ENCODE measurements around the gene HTR6.

HTR6 gene

GRCh38 chr1:19687414-19687813 lies 22.7 kb downstream of the HTR6 start:
- H3K4me1 ChIP-seq (ENCODE audit: insufficient read depth, low read length) = no peaks in the 10 kb centered on the region
- no peak overlapping the region for H3K9ac ChIP-seq (ENCODE audit: low read depth, low read length)
- H4K20me1 ChIP-seq (ENCODE audit: insufficient read depth, low read length) = 0 out of 2 replicates have a peak, but pooled peaks cover 3% of the 10 kb centered on the region
- H3K27ac ChIP-seq (ENCODE audit: low read length) = no peak overlapping the region
- H3K27me3 ChIP-seq (ENCODE audit: insufficient read depth, low read length, poor library complexity) = no peaks in the 10 kb centered on the region
- peaks cover 14% of the 10 kb centered on the region for H3K9me3 ChIP-seq (ENCODE audit: insufficient read depth, low read length, severe bottlenecking)
- H3K36me3 ChIP-seq (ENCODE audit: insufficient read depth, low read length) = no peaks in the 10 kb centered on the region
- no peak overlapping the region for H3K4me3 ChIP-seq (ENCODE audit: low read depth in 1 of 2, low read length in 2 of 2)
- ATAC-seq (ENCODE audit: insufficient read depth, low read depth) (no peak), DNase-seq (no peak)
- no peaks in the 10 kb centered on the region for H3K79me2 ChIP-seq (ENCODE audit: insufficient read depth, low read length)
- TF ChIP-seq, protein P1, sequence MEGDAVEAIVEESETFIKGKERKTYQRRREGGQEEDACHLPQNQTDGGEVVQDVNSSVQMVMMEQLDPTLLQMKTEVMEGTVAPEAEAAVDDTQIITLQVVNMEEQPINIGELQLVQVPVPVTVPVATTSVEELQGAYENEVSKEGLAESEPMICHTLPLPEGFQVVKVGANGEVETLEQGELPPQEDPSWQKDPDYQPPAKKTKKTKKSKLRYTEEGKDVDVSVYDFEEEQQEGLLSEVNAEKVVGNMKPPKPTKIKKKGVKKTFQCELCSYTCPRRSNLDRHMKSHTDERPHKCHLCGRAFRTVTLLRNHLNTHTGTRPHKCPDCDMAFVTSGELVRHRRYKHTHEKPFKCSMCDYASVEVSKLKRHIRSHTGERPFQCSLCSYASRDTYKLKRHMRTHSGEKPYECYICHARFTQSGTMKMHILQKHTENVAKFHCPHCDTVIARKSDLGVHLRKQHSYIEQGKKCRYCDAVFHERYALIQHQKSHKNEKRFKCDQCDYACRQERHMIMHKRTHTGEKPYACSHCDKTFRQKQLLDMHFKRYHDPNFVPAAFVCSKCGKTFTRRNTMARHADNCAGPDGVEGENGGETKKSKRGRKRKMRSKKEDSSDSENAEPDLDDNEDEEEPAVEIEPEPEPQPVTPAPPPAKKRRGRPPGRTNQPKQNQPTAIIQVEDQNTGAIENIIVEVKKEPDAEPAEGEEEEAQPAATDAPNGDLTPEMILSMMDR (IDR thresholded peaks at IDR 0.05; ENCODE audit: borderline replicate concordance, extremely low read depth, low read length, poor library complexity, severe bottlenecking) = no peak
- TF ChIP-seq EZH2 (IDR thresholded peaks at IDR 0.05; ENCODE audit: borderline replicate concordance, low read depth, low read length, severe bottlenecking) = no peak
- H2AFZ ChIP-seq (ENCODE audit: low read depth, low read length) = no peak overlapping the region
- H3K4me2 ChIP-seq (ENCODE audit: insufficient read depth, low read length) = no peak overlapping the region

GRCh38 chr1:19688041-19688842 lies 23.6 kb downstream of the HTR6 start:
- H3K9me3 ChIP-seq (ENCODE audit: insufficient read depth, low read length, severe bottlenecking) = peaks cover 14% of the 10 kb centered on the region
- TF ChIP-seq, protein P1 (IDR thresholded peaks at IDR 0.05; ENCODE audit: borderline replicate concordance, extremely low read depth, low read length, poor library complexity, severe bottlenecking) = no peak
- TF ChIP-seq EZH2 (IDR thresholded peaks at IDR 0.05; ENCODE audit: borderline replicate concordance, low read depth, low read length, severe bottlenecking) = no peak
- no peak for ATAC-seq (ENCODE audit: insufficient read depth, low read depth)
- no peaks in the 10 kb centered on the region for H3K27me3 ChIP-seq (ENCODE audit: insufficient read depth, low read length, poor library complexity)
- no peaks in the 10 kb centered on the region for H3K36me3 ChIP-seq (ENCODE audit: insufficient read depth, low read length)
- no peak overlapping the region for H3K4me2 ChIP-seq (ENCODE audit: insufficient read depth, low read length)
- H3K9ac ChIP-seq (ENCODE audit: low read depth, low read length) = no peak overlapping the region
- no peak overlapping the region for H2AFZ ChIP-seq (ENCODE audit: low read depth, low read length)
- DNase-seq = no peak
- no peaks in the 10 kb centered on the region for H3K4me1 ChIP-seq (ENCODE audit: insufficient read depth, low read length)
- H3K79me2 ChIP-seq (ENCODE audit: insufficient read depth, low read length) = no peaks in the 10 kb centered on the region
- no peak overlapping the region for H3K4me3 ChIP-seq (ENCODE audit: low read depth in 1 of 2, low read length in 2 of 2)
- H3K27ac ChIP-seq (ENCODE audit: low read length) = no peak overlapping the region
- H4K20me1 ChIP-seq (ENCODE audit: insufficient read depth, low read length) = 0 out of 2 replicates have a peak, but pooled peaks cover 3% of the 10 kb centered on the region

DNA sequence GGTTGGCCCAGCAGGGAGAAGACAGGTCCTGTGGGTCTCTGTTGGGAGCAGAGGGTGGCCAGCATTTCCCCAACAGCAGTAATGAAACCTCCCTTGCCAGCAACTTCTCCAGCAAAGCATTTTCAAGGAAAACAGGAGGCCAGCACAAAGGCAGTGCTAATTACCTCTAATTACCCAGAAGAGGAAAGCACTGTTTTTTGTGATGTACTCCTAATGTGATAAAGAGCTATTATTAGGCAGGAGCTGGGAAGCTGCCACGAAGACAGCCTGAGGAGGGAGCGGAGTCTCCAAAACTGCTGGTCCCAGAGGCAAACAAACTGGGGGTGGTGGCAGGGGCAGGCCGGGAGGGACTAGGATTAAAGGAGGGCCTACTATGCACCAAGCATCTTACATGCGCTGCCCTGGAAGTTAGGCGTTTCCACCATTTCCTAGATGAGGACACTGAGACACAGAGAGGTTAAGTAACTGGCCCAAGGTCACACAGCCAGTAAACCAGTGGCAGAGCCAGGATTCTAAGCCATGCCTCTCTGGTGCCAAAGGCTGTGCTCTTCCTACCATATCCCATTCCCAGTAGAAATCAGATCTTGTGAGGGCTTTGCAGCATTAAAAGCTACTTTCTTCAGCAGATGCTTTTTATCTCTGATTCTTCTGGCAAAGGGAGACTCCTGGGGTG lies 24.5 kb downstream of the HTR6 start:
- no peak for ATAC-seq (ENCODE audit: insufficient read depth, low read depth)
- H3K4me1 ChIP-seq (ENCODE audit: insufficient read depth, low read length) = no peaks in the 10 kb centered on the region
- no peak overlapping the region for H2AFZ ChIP-seq (ENCODE audit: low read depth, low read length)
- H3K79me2 ChIP-seq (ENCODE audit: insufficient read depth, low read length) = no peaks in the 10 kb centered on the region
- H3K9ac ChIP-seq (ENCODE audit: low read depth, low read length) = no peak overlapping the region
- H3K36me3 ChIP-seq (ENCODE audit: insufficient read depth, low read length) = no peaks in the 10 kb centered on the region
- no peak for TF ChIP-seq EZH2 (IDR thresholded peaks at IDR 0.05; ENCODE audit: borderline replicate concordance, low read depth, low read length, severe bottlenecking)
- TF ChIP-seq, protein P1 (IDR thresholded peaks at IDR 0.05; ENCODE audit: borderline replicate concordance, extremely low read depth, low read length, poor library complexity, severe bottlenecking) = no peak
- peaks cover 14% of the 10 kb centered on the region for H3K9me3 ChIP-seq (ENCODE audit: insufficient read depth, low read length, severe bottlenecking)
- H4K20me1 ChIP-seq (ENCODE audit: insufficient read depth, low read length) = 0 out of 2 replicates have a peak, but pooled peaks cover 3% of the 10 kb centered on the region
- no peak overlapping the region for H3K27ac ChIP-seq (ENCODE audit: low read length)
- no peak for DNase-seq
- no peak overlapping the region for H3K4me3 ChIP-seq (ENCODE audit: low read depth in 1 of 2, low read length in 2 of 2)
- H3K4me2 ChIP-seq (ENCODE audit: insufficient read depth, low read length) = no peak overlapping the region
- no peaks in the 10 kb centered on the region for H3K27me3 ChIP-seq (ENCODE audit: insufficient read depth, low read length, poor library complexity)

All from DND-41 (cell line).